ENCODE measurements around the gene HS3ST4. TPM values are rescaled to one million over a fixed set of nuclear protein-coding genes. Genes with fewer than 3 reads are reported as not detected.

Gene HS3ST4
- total RNA-seq, 1 donor from 2014 or later, result 0.18 TPM

DNA sequence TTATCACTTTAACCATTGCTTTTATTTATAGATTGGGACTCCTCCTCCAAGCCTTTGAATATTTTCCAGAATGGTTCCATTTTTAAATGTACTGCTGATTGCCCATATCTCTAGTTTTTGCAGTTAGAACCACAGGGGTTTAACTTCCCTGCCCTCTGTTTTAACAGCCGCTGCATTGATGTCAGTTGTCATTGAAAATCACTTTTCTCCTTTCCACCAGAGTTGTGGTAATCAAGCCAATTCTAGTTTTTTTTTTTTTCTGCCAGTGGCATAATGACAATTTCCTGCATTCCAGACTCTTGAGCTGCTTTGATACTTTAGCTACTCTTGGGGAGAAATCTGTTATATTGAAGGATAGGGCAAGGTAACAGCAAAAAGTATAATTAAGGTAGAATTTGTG is 91.5 kb downstream of the HS3ST4 start:
- intact Hi-C loops (cut with DNase I), result no loop called here
- Histone ChIP-seq H3K4me1 (no peaks in the 10 kb centered on the region), H3K4me3 (no peak overlapping the region), H3K36me3 (no peaks in the 10 kb centered on the region), H3K9me3 (no peaks in the 10 kb centered on the region), H3K27ac (no peak overlapping the region), H3K27me3 (ENCODE audit: low read depth) (no peaks in the 10 kb centered on the region)
- TF ChIP-seq, protein P1, sequence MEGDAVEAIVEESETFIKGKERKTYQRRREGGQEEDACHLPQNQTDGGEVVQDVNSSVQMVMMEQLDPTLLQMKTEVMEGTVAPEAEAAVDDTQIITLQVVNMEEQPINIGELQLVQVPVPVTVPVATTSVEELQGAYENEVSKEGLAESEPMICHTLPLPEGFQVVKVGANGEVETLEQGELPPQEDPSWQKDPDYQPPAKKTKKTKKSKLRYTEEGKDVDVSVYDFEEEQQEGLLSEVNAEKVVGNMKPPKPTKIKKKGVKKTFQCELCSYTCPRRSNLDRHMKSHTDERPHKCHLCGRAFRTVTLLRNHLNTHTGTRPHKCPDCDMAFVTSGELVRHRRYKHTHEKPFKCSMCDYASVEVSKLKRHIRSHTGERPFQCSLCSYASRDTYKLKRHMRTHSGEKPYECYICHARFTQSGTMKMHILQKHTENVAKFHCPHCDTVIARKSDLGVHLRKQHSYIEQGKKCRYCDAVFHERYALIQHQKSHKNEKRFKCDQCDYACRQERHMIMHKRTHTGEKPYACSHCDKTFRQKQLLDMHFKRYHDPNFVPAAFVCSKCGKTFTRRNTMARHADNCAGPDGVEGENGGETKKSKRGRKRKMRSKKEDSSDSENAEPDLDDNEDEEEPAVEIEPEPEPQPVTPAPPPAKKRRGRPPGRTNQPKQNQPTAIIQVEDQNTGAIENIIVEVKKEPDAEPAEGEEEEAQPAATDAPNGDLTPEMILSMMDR (IDR thresholded peaks at IDR 0.05), result no peak
- ATAC-seq (no peak), DNase-seq (no peak)

DNA sequence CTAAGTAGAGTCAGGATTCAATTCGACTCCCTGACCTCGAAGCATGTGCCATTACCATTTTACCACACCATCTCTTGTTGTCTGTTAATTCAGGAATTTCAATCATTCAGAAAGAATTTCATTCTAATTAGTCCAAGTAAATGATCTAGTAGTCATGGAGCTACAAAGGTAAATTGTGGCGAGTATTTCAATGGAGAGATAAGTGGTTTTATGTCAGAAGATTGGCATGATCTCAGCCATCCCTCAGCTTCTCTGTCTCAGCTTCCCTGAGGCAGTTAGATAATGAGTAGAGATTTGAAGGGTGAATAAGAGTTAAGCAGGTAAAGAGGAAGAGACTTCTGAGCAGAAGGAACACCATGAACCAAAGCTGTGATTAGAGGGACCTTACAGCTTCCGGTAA is 93.6 kb downstream of the HS3ST4 start:
- H3K9me3 ChIP-seq, result no peaks in the 10 kb centered on the region
- TF ChIP-seq, protein P1 (IDR thresholded peaks at IDR 0.05), result no peak
- no peaks in the 10 kb centered on the region for H3K36me3 ChIP-seq
- ATAC-seq (no peak), DNase-seq (no peak)
- no peak overlapping the region for H3K27ac ChIP-seq
- H3K27me3 ChIP-seq (ENCODE audit: low read depth), result no peaks in the 10 kb centered on the region
- H3K4me3 ChIP-seq, result no peak overlapping the region
- intact Hi-C loops (cut with DNase I), result no loop called here
- no peaks in the 10 kb centered on the region for H3K4me1 ChIP-seq

DNA sequence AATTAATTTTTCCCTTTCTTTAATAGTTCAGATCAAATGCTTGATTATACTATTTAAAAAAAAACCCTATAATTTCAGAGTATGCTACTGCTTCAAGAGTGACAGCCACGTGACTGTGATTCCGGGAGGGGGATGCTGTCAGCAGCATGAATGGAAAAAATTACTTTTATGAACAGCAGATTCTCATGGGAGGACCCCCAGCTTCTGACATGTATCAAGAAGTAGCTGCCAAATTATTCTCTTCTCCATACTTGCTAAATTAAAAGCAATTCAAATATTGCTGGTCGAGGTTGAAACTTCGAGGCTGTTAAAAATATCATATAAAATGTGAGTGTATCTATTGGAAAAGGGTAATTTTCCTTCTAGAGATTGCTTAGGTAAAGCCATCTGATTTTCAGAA is 95.0 kb downstream of the HS3ST4 start:
- no peak for ATAC-seq

DNA sequence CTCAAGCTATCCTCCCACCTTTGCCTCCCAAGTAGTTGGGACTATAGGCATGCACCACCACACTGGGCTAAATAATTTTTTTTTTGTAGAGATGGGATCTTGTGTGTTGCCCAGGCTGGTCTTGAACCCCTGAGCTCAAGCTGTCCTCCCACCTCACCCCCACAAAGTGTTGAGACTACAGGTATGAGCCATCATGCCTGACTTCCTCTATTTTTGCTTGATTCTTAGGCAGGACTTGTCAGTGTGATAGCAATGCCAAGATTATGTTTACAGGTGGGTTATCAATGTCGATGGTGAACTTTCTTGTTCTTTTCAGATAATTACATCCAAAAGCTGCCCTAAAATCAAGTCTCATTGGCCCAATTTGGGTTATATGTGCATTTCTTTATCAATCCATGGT is 96.9 kb downstream of the HS3ST4 start:
- intact Hi-C loops (cut with DNase I), result no loop called here
- TF ChIP-seq, protein P1 (IDR thresholded peaks at IDR 0.05), result no peak
- Histone ChIP-seq H3K4me3 (no peak overlapping the region), H3K27me3 (ENCODE audit: low read depth) (no peaks in the 10 kb centered on the region), H3K36me3 (no peaks in the 10 kb centered on the region), H3K9me3 (no peaks in the 10 kb centered on the region), H3K27ac (no peak overlapping the region), H3K4me1 (no peaks in the 10 kb centered on the region)
- DNase-seq (no peak), ATAC-seq (no peak)

More for the DNA sequence above, 95.0 kb downstream of the HS3ST4 start:
- H3K4me3 ChIP-seq, result no peak overlapping the region
- no peaks in the 10 kb centered on the region for H3K4me1 ChIP-seq
- no peaks in the 10 kb centered on the region for H3K27me3 ChIP-seq (ENCODE audit: low read depth)
- intact Hi-C loops (cut with DNase I), result no loop called here
- no peaks in the 10 kb centered on the region for H3K9me3 ChIP-seq
- DNase-seq, result no peak
- TF ChIP-seq, protein P1 (IDR thresholded peaks at IDR 0.05), result no peak
- H3K27ac ChIP-seq, result no peak overlapping the region
- no peaks in the 10 kb centered on the region for H3K36me3 ChIP-seq

DNA sequence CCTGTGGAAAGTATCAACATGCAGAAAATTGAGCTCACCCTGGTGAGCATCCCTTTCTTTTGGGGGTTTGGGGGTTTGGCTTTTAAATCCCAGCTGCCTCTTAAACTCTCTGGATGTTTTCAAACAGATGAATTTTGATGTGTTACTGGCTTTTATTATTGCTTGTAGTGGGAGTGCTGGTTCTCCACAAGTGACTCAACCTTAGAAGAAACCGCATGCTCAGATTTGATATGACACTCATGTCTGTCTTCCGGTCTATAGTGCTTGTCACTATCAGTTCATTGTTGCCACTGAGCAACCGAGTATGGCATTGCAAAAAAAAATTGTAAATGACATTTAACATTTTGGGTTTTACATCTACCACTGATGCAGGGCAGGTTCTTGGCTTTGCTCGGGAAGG is 104.5 kb downstream of the HS3ST4 start:
- Histone ChIP-seq H3K4me1 (no peaks in the 10 kb centered on the region), H3K9me3 (no peaks in the 10 kb centered on the region), H3K27me3 (ENCODE audit: low read depth) (no peaks in the 10 kb centered on the region), H3K36me3 (no peaks in the 10 kb centered on the region), H3K4me3 (no peak overlapping the region), H3K27ac (no peak overlapping the region)
- TF ChIP-seq, protein P1 (IDR thresholded peaks at IDR 0.05), result no peak
- ATAC-seq (no peak), DNase-seq (no peak)
- intact Hi-C loops (cut with DNase I), result no loop called here

DNA sequence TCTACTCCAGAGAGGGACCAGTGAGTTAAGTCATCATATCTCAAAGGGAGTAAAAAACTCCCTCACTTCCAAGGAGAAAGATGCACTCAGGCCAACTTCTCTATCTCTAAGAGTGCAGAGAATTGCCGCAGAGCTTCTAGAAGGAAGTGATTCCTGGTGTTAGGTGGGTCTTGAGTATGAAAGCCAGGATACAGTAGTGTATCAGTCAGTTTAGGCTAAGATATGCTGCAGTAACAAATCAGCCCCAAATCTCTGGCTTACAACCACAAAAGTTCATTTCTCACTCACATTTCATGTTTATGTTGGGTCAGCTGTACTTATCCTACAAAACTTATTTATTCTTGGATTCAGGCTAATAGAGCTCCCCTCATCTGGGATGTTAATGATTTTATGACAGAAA is 106.3 kb downstream of the HS3ST4 start:
- intact Hi-C loops (cut with DNase I), result no loop called here
- Histone ChIP-seq H3K4me3 (no peak overlapping the region), H3K27ac (no peak overlapping the region), H3K4me1 (no peaks in the 10 kb centered on the region), H3K27me3 (ENCODE audit: low read depth) (no peaks in the 10 kb centered on the region), H3K9me3 (no peaks in the 10 kb centered on the region), H3K36me3 (no peaks in the 10 kb centered on the region)
- TF ChIP-seq, protein P1 (IDR thresholded peaks at IDR 0.05), result no peak
- no peak for DNase-seq
- no peak for ATAC-seq

Measured in lower lobe of right lung (tissue), 2 donors.